ENCODE results near the gene CPNE2. TPM values are rescaled to one million over a fixed set of nuclear protein-coding genes. Genes with fewer than 3 reads are reported as not detected.
A peak's percentile ranks its signal among the peaks of the same experiment; 100 is the strongest.

CPNE2 gene
- total and polyA plus RNA-seq, 10 of the 15 experiments (the other 5 are each of a cell fraction or from before 2014, with no cell fraction given) = 3.1 to 22.1 (median 9.9) TPM

GRCh38 chr16:57060323-57061083 is 31.9 kb upstream of the CPNE2 start:
- TF ChIP-seq MXI1 (IDR thresholded peaks at IDR 0.05; ENCODE audit: low read depth, low read length) (no peak), POLR2A (IDR thresholded peaks at IDR 0.05; ENCODE audit: low read depth, low read length) (peak; percentile 23; the same call in 1 of the 2 replicates), HDGF (IDR thresholded peaks at IDR 0.05) (0 out of 2 replicates have a peak, but pooled peaks have one; percentile 67), POLR2AphosphoS5 (IDR thresholded peaks at IDR 0.05; ENCODE audit: low read length) (peak; percentile 58; the same call in 1 of the 2 replicates)
- no peak overlapping the region for H2AFZ ChIP-seq (ENCODE audit: control insufficient read depth, low read depth, low read length)
- no peak for ATAC-seq
- FAIRE-seq = no peak
- no peaks in the 10 kb centered on the region for H3K27me3 ChIP-seq (replicated peaks in 1 of 2; ENCODE audit: control insufficient read depth in 2 of 2, insufficient read depth in 2 of 2, low read length in 1 of 2)
- H3K36me3 ChIP-seq (ENCODE audit: control insufficient read depth in 2 of 2, insufficient read depth in 2 of 2, low read length in 1 of 2) = peaks cover 13 to 17% of the 10 kb centered on the region in 2 experiments; a peak in 3 of 4 replicates
- in situ Hi-C loops (cut with MboI) = no loop called here
- H3K4me2 ChIP-seq (ENCODE audit: control insufficient read depth, insufficient read depth) = no peak overlapping the region
- 76% methylated on average over 9 of the region's 9 CpGs for WGBS (ENCODE audit: insufficient coverage, insufficient replicate concordance, low lambda C conversion rate, missing lambda C conversion rate)
- no TSS peak for BruUV-seq (replicated peaks)
- no peak overlapping the region for H3K9ac ChIP-seq (ENCODE audit: control insufficient read depth, insufficient read depth, low read length)
- intact Hi-C loops (cut with micrococcal nuclease; ENCODE audit: unreplicated experiment) = no loop called here
- H3K4me1 ChIP-seq (ENCODE audit: control insufficient read depth, insufficient read depth, low read length) = no peaks in the 10 kb centered on the region
- no peak overlapping the region for H3K27ac ChIP-seq (ENCODE audit: control insufficient read depth, insufficient read depth)
- H3K79me2 ChIP-seq (ENCODE audit: control insufficient read depth, insufficient read depth, low read length) = no peaks in the 10 kb centered on the region
- DNase-seq (ENCODE audit: low read depth, low spot score) = no peak
- ChIA-PET POLR2A (no interaction called here), RAD21 (ENCODE audit: unreplicated experiment) (interaction anchor here (1.1 to 1.5 kb wide), 2 partner anchors 16 to 95 kb away, joined by 3 to 4 read pairs; no protein-coding TSS in a partner anchor), SMC1A (ENCODE audit: uncharacterized antibody, unreplicated experiment) (interaction anchor here (1.6 kb wide), 1 partner anchor 10 kb away, joined by 3 read pairs; no protein-coding TSS in a partner anchor), CTCF (interaction anchor here (0.9 to 1.7 kb wide), 2 partner anchors 15 to 96 kb away, joined by 3 to 4 read pairs; no protein-coding TSS in a partner anchor)
- no peak overlapping the region for H3K4me3 ChIP-seq
- no peaks in the 10 kb centered on the region for H4K20me1 ChIP-seq (ENCODE audit: control insufficient read depth, insufficient read depth)
- H3K9me3 ChIP-seq (replicated peaks; ENCODE audit: control insufficient read depth, insufficient read depth, low read length) = no peaks in the 10 kb centered on the region
